T-helper 17 cell (primary cell): ENCODE data around the gene TTC34. TPM values are rescaled to one million over a fixed set of nuclear protein-coding genes. Genes with fewer than 3 reads are reported as not detected.

Source experiments
- ATAC-seq: fragments of 150-1000 bp; cut with Tn5 transposase; 2 replicates; pipeline ENCODE4 v1.10.0; 2021; ENCODE audit warnings: mild to moderate bottlenecking, moderate library complexity
- DNase-seq, 3 donors: peaks; one replicate each; pipeline versions ENCODE4 v3.0.0 to v3.0.0-alpha.2; 2020 to 2021
- H3K9me3 ChIP-seq: one replicate; pipeline ENCODE4 v1.7.0; 2013; ENCODE audit warnings: low read length, mild to moderate bottlenecking; ENCODE audit not compliant: control insufficient read depth, poor library complexity, severe bottlenecking
- H3K27ac Mint-ChIP-seq: one replicate; pipeline ENCODE4 v1.8.0; 2022; ENCODE audit warnings: mild to moderate bottlenecking, moderate library complexity, mixed read lengths
- H3K27me3 Mint-ChIP-seq: one replicate; pipeline ENCODE4 v1.8.0; 2022; ENCODE audit warnings: mixed read lengths
- H3K36me3 Mint-ChIP-seq: one replicate; pipeline ENCODE4 v1.8.0; 2022; ENCODE audit warnings: low read depth, mixed read lengths
- H3K4me1 Mint-ChIP-seq: one replicate; pipeline ENCODE4 v1.8.0; 2022; ENCODE audit warnings: mild to moderate bottlenecking, mixed read lengths
- H3K4me3 Mint-ChIP-seq: one replicate; pipeline ENCODE4 v1.8.0; 2022; ENCODE audit warnings: mild to moderate bottlenecking, moderate library complexity, mixed read lengths
- total RNA-seq, 4 donors: library from RNA in 2 of 4; stranded (reverse) in 2 of 4; gene quantifications; one replicate each; pipeline ENCODE4 v1.2.3 and lab custom pipeline; 2022 to 2026

The TTC34 gene
- total RNA-seq, 2 donors from 2014 or later, result 0.94 to 1.1 TPM

- Mint-ChIP-seq H3K27me3 (peaks cover 31% of the 10 kb centered on the region), H3K4me1 (peaks cover 2% of the 10 kb centered on the region), H3K36me3 (peaks cover 4% of the 10 kb centered on the region), H3K4me3 (no peak overlapping the region), H3K27ac (no peak overlapping the region)
- DNase-seq (no peak), ATAC-seq (no peak)
- no peaks in the 10 kb centered on the region for H3K9me3 ChIP-seq
These were observed 10.3 kb downstream of the TTC34 start for GRCh38 chr1:2791027-2791760.

GRCh38 chr1:2789986-2790581 lies 11.4 kb downstream of the TTC34 start:
- no peak for ATAC-seq

DNA sequence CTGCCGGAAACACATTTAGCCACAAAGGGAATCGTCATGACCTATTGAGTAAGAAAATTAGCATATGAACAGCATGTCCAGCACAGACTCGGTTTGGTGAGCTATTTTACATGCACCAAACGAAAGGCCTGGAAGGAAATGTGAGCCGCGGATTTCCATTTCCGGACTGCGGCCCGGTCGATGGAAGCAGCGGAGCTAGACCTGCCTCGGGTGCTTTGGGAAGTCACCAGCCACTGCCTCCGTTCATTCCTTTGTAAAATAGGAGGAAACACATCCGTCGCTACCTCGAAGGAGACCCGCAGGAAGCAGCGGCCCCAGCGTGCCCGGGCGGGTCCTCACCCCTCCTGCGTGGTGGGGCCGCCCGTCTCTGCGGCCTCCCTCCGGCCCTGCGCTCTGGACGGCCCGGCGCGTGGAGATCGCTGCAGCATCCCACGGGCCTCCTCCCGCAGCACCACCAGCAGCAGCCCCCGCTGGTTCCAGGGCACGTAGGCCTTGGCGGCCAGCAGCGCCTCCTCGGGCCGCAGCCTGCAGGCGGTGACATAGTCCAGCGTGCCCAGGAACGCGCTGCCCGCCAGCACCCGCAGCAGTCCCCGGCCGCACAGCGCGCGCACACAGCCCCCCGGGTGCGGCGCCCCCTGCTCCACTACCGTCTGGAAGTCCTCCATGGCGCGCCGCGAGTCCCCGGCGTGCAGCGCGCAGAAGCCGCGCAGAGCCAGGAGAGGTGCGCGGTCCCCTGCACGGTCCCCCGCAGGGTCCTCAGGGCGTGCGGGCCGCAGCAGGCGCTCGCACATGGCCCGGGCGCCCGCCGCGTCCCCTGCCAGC lies 12.1 kb downstream of the TTC34 start:
- Mint-ChIP-seq H3K4me3 (peak overlapping the region; percentile 9), H3K27ac (no peak overlapping the region), H3K36me3 (peaks cover 4% of the 10 kb centered on the region), H3K27me3 (peaks cover 21% of the 10 kb centered on the region), H3K4me1 (peaks cover 2% of the 10 kb centered on the region)
- H3K9me3 ChIP-seq, result no peaks in the 10 kb centered on the region
- peak in 1 of 3 donors; percentile 4 for DNase-seq
- no peak for ATAC-seq

More at GRCh38 chr1:2789986-2790581, 11.4 kb downstream of the TTC34 start:
- Mint-ChIP-seq H3K4me1 (peaks cover 2% of the 10 kb centered on the region), H3K27ac (no peak overlapping the region), H3K36me3 (peaks cover 4% of the 10 kb centered on the region), H3K27me3 (peaks cover 21% of the 10 kb centered on the region), H3K4me3 (no peak overlapping the region)
- H3K9me3 ChIP-seq, result no peaks in the 10 kb centered on the region
- DNase-seq, result peak in 1 of 3 donors; percentile 9

- peaks cover 2% of the 10 kb centered on the region for H3K4me1 Mint-ChIP-seq
- no peak overlapping the region for H3K27ac Mint-ChIP-seq
- H3K4me3 Mint-ChIP-seq, result peak overlapping the region; percentile 9
- H3K36me3 Mint-ChIP-seq, result peaks cover 4% of the 10 kb centered on the region
- peaks cover 21% of the 10 kb centered on the region for H3K27me3 Mint-ChIP-seq
- ATAC-seq, result no peak
- H3K9me3 ChIP-seq, result no peaks in the 10 kb centered on the region
- DNase-seq, result no peak
These were observed 12.9 kb downstream of the TTC34 start for GRCh38 chr1:2788506-2789163.

DNA sequence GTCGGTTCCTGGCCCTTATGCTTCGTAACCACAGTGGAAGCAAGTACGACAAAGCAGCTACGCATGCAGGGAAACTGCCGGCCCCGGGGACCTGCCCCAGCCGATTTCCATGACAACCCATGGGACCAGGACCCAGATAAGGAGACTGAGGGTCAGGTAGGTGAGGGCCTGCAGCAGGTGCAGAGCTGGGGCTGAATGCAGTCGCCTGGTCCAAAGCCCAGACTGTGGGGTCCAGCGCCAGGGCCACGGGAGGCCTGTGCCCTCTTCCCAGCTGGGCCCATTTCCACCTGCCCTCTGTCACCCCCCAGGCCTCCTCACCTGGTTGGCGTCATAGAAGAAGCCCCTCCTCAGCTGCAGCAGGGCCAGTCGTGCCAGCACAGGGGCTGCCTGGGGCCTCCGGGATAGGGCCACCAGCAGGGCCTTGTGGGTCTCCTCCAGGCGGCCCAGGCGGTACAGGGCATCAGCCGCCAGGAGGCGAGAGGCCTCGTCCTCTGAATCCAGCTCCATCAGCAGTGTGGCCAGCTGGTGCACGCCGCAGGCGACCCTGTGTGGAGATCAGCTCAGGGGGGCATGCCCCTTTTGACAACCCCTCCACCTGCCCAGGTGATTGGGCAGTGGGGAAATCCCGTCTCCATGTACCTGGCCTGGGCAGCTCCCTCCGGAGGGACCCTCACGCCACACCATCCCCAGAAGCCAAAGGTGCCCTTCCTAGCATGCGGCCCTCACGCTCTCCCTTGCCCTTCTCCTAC lies 14.2 kb downstream of the TTC34 start:
- Mint-ChIP-seq H3K4me1 (peaks cover 2% of the 10 kb centered on the region), H3K27ac (no peak overlapping the region), H3K27me3 (peaks cover 21% of the 10 kb centered on the region), H3K36me3 (peaks cover 4% of the 10 kb centered on the region), H3K4me3 (peak overlapping the region; percentile 32)
- ATAC-seq, result no peak
- no peaks in the 10 kb centered on the region for H3K9me3 ChIP-seq
- DNase-seq, result peak in 1 of 3 donors; percentile 6

- Mint-ChIP-seq H3K36me3 (peaks cover 4% of the 10 kb centered on the region), H3K4me1 (peaks cover 2% of the 10 kb centered on the region), H3K4me3 (no peak overlapping the region), H3K27me3 (peaks cover 21% of the 10 kb centered on the region), H3K27ac (no peak overlapping the region)
- no peaks in the 10 kb centered on the region for H3K9me3 ChIP-seq
- DNase-seq, result peak; percentile 50 to 72 (median 56)
- ATAC-seq, result peak; percentile 72
These were observed 14.9 kb downstream of the TTC34 start for GRCh38 chr1:2786329-2787162.

GRCh38 chr1:2785631-2786328 lies 15.7 kb downstream of the TTC34 start:
- Mint-ChIP-seq H3K4me3 (no peak overlapping the region), H3K27me3 (peaks cover 20% of the 10 kb centered on the region), H3K4me1 (peaks cover 2% of the 10 kb centered on the region), H3K27ac (no peak overlapping the region), H3K36me3 (peaks cover 4% of the 10 kb centered on the region)
- DNase-seq (no peak), ATAC-seq (no peak)
- no peaks in the 10 kb centered on the region for H3K9me3 ChIP-seq

GRCh38 chr1:2784854-2785630 lies 16.5 kb downstream of the TTC34 start:
- ATAC-seq (no peak), DNase-seq (no peak)
- Mint-ChIP-seq H3K4me3 (no peak overlapping the region), H3K4me1 (no peaks in the 10 kb centered on the region), H3K27ac (no peak overlapping the region), H3K27me3 (peaks cover 16% of the 10 kb centered on the region), H3K36me3 (peaks cover 4% of the 10 kb centered on the region)
- no peaks in the 10 kb centered on the region for H3K9me3 ChIP-seq

GRCh38 chr1:2783435-2784397 lies 17.8 kb downstream of the TTC34 start:
- H3K27me3 Mint-ChIP-seq, result peaks cover 18% of the 10 kb centered on the region
- no peaks in the 10 kb centered on the region for H3K9me3 ChIP-seq
- peaks cover 4% of the 10 kb centered on the region for H3K36me3 Mint-ChIP-seq
- H3K4me1 Mint-ChIP-seq, result no peaks in the 10 kb centered on the region
- H3K4me3 Mint-ChIP-seq, result no peak overlapping the region
- ATAC-seq (no peak), DNase-seq (no peak)
- no peak overlapping the region for H3K27ac Mint-ChIP-seq

DNA sequence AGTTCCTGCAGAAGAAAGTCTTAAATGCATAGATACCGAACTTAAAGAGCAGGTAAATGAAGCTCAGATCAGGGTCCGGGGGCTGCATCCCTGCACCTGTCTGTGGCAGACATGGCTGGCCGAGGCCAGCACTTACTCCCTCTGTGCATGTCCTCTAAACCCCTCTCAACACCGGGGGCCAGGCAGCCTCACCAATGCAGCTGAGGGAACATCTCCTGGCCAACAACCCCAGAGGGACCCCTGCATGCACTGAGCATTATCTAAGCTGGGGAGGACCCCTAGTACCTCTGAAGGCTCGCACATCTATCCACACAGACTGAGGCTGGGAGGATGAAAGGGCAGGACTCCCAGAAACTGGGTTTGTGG lies 18.4 kb downstream of the TTC34 start:
- ATAC-seq, result no peak
- H3K9me3 ChIP-seq, result no peaks in the 10 kb centered on the region

More for the DNA sequence above, 18.4 kb downstream of the TTC34 start:
- Mint-ChIP-seq H3K4me1 (no peaks in the 10 kb centered on the region), H3K4me3 (no peak overlapping the region), H3K27me3 (peaks cover 14% of the 10 kb centered on the region), H3K27ac (no peak overlapping the region), H3K36me3 (peaks cover 2% of the 10 kb centered on the region)
- DNase-seq, result no peak
